Adrenal gland (tissue), 12 donors: ENCODE results near the gene CYP20A1. TPM values are rescaled to one million over a fixed set of nuclear protein-coding genes. Genes with fewer than 3 reads are reported as not detected.
"Not testable (repeated sequence)": the region's sequence is repeated elsewhere in the genome, so short reads cannot be mapped to it uniquely, and the experiment has no call there.

Experiments used
- DNase-seq, 7 donors: peaks; one replicate each; pipeline ENCODE4 v3.0.0-alpha.2; 2019 to 2020
- H3K27ac ChIP-seq, 5 donors: fragments of 200-600 bp; sonication (generic) in 4 of 5; 1 replicate in 3 of 5; 2 replicates in 2 of 5; pipeline versions ENCODE4 v1.5.1 to v1.8.0; 2016 to 2020; ENCODE audit warnings: mild to moderate bottlenecking in 1 of 5
- H3K27me3 ChIP-seq: fragments of 200-600 bp; 2 replicates; pipeline ENCODE4 v1.8.0; 2021
- H3K36me3 ChIP-seq, 2 donors: fragments of 200-600 bp; replicated peaks in 1 of 2; 1 replicate in 1 of 2; 2 replicates in 1 of 2; pipeline versions ENCODE4 v1.5.1 to v1.8.0; 2018 to 2022
- H3K4me1 ChIP-seq, 2 donors: fragments of 200-600 bp; replicated peaks in 1 of 2; 1 replicate in 1 of 2; 2 replicates in 1 of 2; pipeline versions ENCODE4 v1.5.1 to v1.8.0; 2018 to 2021
- H3K4me3 ChIP-seq, 4 donors: fragments of 200-600 bp; sonication (generic) in 3 of 4; one replicate each; pipeline ENCODE4 v1.5.1; 2016 to 2018
- H3K9me3 ChIP-seq, 3 donors: fragments of 200-600 bp; sonication (generic) in 1 of 3; replicated peaks in 1 of 3; 1 replicate in 2 of 3; 2 replicates in 1 of 3; pipeline versions ENCODE4 v1.5.1 to v1.8.0; 2016 to 2021
- CTCF ChIP-seq, 6 experiments: fragments of 450-650 bp in 4 of 6; fragments of 200-600 bp in 2 of 6; sonication (generic) in 1 of 6; IDR thresholded peaks; 1 replicate in 5 of 6; 2 replicates in 1 of 6; pipeline versions ENCODE4 v1.5.1 to v1.8.0; 2016 to 2021; ENCODE audit warnings: antibody characterized with exemption in 6 of 6, mild to moderate bottlenecking in 2 of 6, moderate library complexity in 1 of 6
- POLR2A ChIP-seq, 2 donors: fragments of 450-650 bp; IDR thresholded peaks; one replicate each; pipeline ENCODE4 v1.6.1; 2017; ENCODE audit warnings: antibody characterized with exemption in 2 of 2, mild to moderate bottlenecking in 2 of 2, moderate library complexity in 1 of 2
- WGBS, 4 donors: extraction: QIAGEN DNeasy Blood & Tissue Kit in 2 of 4; methylation state at CpG; one replicate each; pipeline versions ENCODE4 v1.1.5 to v1.1.7; 2013 to 2017; 5-methylcytosine and 5-hydroxymethylcytosine counted together
- intact Hi-C, 2 donors: fragments of 100-400 bp; cut with DNase I; formaldehyde crosslinking; loops; one replicate each; pipeline versions ENCODE4 v1.14.1 to v1.15.0; 2022 to 2023
- polyA plus RNA-seq, 3 donors: library from polyadenylated mRNA; stranded (reverse); fragments of 200-250 nt in 2 of 3; fragments of 350-450 nt in 1 of 3; fragmentation: Illumina TruSeq in 1 of 3; extraction: RNeasy Lipid Tissue Mini Kit (QIAGEN cat#74804) in 1 of 3; gene quantifications; one replicate each; pipeline ENCODE4 v1.2.3, GENCODE V29; 2013 to 2014
- total RNA-seq, 9 donors: library from RNA; depleted of rRNA in 4 of 9; stranded (reverse); fragments of >200 nt in 4 of 9; fragments of 120-200 nt in 1 of 9; fragmentation: NEBNext Ultra II Directional in 1 of 9; extraction: Animal tissue kit (Norgen Biotek cat#: 25700) in 1 of 9; gene quantifications; one replicate each; pipeline versions ENCODE4 v1.1.0 to v1.2.4, GENCODE V29; 2013 to 2023
- donor health status: healthy with polysubstance abuse.
- donor health status: Bipolar disorder and iron deficiency.
- donor health status: DM: yes; HTN: yes; CAD: no.
- donor health status: DM: no; HTN: no; CAD: no.
- donor health status: DM: no; HTN: no; CAD: no.
- donor health status: DM: yes; HTN: yes; CAD: no.

Gene CYP20A1
- total and polyA plus RNA-seq, 12 donors: 10.9 to 70.9 (median 36.9) TPM

DNA sequence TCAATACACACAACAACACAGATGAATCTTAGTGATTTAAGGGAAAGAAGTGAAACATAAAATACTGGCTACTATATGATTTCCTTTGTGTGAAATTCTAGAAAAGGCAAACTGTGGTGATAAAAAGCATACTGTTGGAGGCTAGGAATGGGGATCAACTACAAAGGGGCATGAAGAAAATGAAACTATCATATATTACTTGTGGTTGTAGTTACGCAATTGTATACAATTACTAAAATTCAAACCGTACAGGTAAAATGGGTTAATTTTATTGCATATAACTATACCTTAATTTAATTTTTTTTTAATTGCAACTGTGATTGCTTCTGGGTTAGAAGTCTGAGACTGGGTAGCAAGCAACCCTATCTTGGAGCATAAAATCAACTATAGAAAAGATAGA is 47.7 kb downstream of the CYP20A1 start:
- H3K4me1 ChIP-seq: peaks cover 8 to 11% of the 10 kb centered on the region in 2 donors
- no peak overlapping the region for H3K27ac ChIP-seq
- H3K9me3 ChIP-seq: no peaks in the 10 kb centered on the region
- TF ChIP-seq POLR2A (IDR thresholded peaks at IDR 0.05): no peak
- TF ChIP-seq CTCF (IDR thresholded peaks at IDR 0.05): no peak
- 91 to 97% (median 95%) methylated on average over 2 of the region's 2 CpGs for WGBS, 4 donors
- H3K36me3 ChIP-seq: peaks cover 0 to 33% of the 10 kb centered on the region in 2 donors
- intact Hi-C loops: no loop called here
- no peaks in the 10 kb centered on the region for H3K27me3 ChIP-seq
- DNase-seq: no peak
- no peak overlapping the region for H3K4me3 ChIP-seq

GRCh38 chr2:203301667-203302066 is 62.8 kb downstream of the CYP20A1 start:
- Histone ChIP-seq H3K9me3 (no peaks in the 10 kb centered on the region), H3K4me1 (no peaks in the 10 kb centered on the region), H3K36me3 (peaks cover 0 to 22% of the 10 kb centered on the region in 2 donors), H3K4me3 (no peak overlapping the region), H3K27me3 (no peaks in the 10 kb centered on the region), H3K27ac (no peak overlapping the region)
- DNase-seq: no peak
- WGBS, 4 donors: 92 to 100% (median 97%) methylated on average over 3 of the region's 3 CpGs
- intact Hi-C loops: no loop called here
- TF ChIP-seq CTCF (IDR thresholded peaks at IDR 0.05): no peak
- TF ChIP-seq POLR2A (IDR thresholded peaks at IDR 0.05): no peak

DNA sequence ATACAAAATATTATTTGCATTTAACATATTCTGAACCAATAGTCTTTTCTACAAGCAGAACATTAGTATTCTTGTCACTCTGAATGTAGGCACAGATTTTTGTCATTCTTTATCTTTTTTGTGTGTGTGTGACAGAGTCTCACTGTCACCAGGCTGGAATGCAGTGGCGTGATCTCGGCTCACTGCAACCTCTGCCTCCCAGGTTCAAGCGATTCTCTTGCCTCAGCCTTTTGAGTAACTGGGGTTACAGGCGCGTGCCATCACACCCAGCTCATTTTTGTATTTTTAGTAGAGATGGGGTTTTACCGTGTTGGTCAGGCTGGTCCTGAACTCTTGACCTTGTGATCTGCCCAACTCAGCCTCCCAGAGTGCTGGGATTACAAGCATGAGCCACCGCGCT is 63.8 kb downstream of the CYP20A1 start:
- H3K4me3 ChIP-seq, H3K27ac ChIP-seq, intact Hi-C loops, H3K9me3 ChIP-seq, H3K27me3 ChIP-seq, H3K4me1 ChIP-seq, DNase-seq: not testable (repeated sequence)
- peaks cover 0 to 13% of the 10 kb centered on the region in 2 donors for H3K36me3 ChIP-seq
- WGBS, 4 donors: 93 to 97% (median 95%) methylated on average over 8 of the region's 8 CpGs

GRCh38 chr2:203310688-203311436 is 72.0 kb downstream of the CYP20A1 start:
- intact Hi-C loops: no loop called here
- WGBS, 4 donors: 91 to 97% (median 96%) methylated on average over 3 of the region's 3 CpGs
- Histone ChIP-seq H3K27ac (no peak overlapping the region), H3K36me3 (no peaks in the 10 kb centered on the region), H3K4me3 (no peak overlapping the region), H3K4me1 (no peaks in the 10 kb centered on the region), H3K27me3 (no peaks in the 10 kb centered on the region), H3K9me3 (no peaks in the 10 kb centered on the region)
- TF ChIP-seq POLR2A (IDR thresholded peaks at IDR 0.05) (no peak), CTCF (IDR thresholded peaks at IDR 0.05) (no peak)
- no peak for DNase-seq

GRCh38 chr2:203326356-203326755 is 87.5 kb downstream of the CYP20A1 start:
- H3K36me3 ChIP-seq: no peaks in the 10 kb centered on the region
- peaks cover 0 to 28% of the 10 kb centered on the region in 2 donors for H3K4me1 ChIP-seq
- DNase-seq: no peak
- 76 to 80% (median 78%) methylated on average over 1 of the region's 1 CpG for WGBS, 4 donors
- intact Hi-C loops: no loop called here
- H3K4me3 ChIP-seq: no peak overlapping the region
- no peaks in the 10 kb centered on the region for H3K27me3 ChIP-seq
- no peak for TF ChIP-seq CTCF (IDR thresholded peaks at IDR 0.05)
- no peak for TF ChIP-seq POLR2A (IDR thresholded peaks at IDR 0.05)
- H3K9me3 ChIP-seq: no peaks in the 10 kb centered on the region
- no peak overlapping the region for H3K27ac ChIP-seq
